Measurements from ENCODE around the gene EGFLAM. TPM values are rescaled to one million over a fixed set of nuclear protein-coding genes. Genes with fewer than 3 reads are reported as not detected.

The EGFLAM gene
- polyA plus RNA-seq, 1 donor from 2014 or later, result not detected

- Histone ChIP-seq H3K27me3 (ENCODE audit: insufficient read depth, low read depth, low read length) (no peaks in the 10 kb centered on the region), H3K9me3 (ENCODE audit: low read length) (no peaks in the 10 kb centered on the region), H2AFZ (ENCODE audit: low read depth, low read length) (no peak overlapping the region), H4K20me1 (ENCODE audit: insufficient read depth) (no peaks in the 10 kb centered on the region), H3K79me2 (replicated peaks; ENCODE audit: insufficient read depth, low read length) (no peaks in the 10 kb centered on the region), H3K4me3 (ENCODE audit: low read length) (no peak overlapping the region), H3F3A (ENCODE audit: insufficient read depth, low read length, poor library complexity, severe bottlenecking) (no peaks in the 10 kb centered on the region), H3K9ac (ENCODE audit: low read length) (no peak overlapping the region), H3K9me2 (ENCODE audit: insufficient read depth, low read length) (no peaks in the 10 kb centered on the region), H3K27ac (ENCODE audit: low read length) (no peak overlapping the region), H3K4me2 (ENCODE audit: low read length) (no peak overlapping the region), H3K36me3 (ENCODE audit: insufficient read depth, low read length) (no peaks in the 10 kb centered on the region)
- no peak for TF ChIP-seq MXI1 (conservative IDR thresholded peaks at IDR 0.05; ENCODE audit: poor library complexity, severe bottlenecking)
- TF ChIP-seq SMC3 (conservative IDR thresholded peaks at IDR 0.05; ENCODE audit: poor library complexity), result no peak
- no peak for TF ChIP-seq REST (IDR thresholded peaks at IDR 0.05; ENCODE audit: borderline replicate concordance)
- TF ChIP-seq EZH2 (IDR thresholded peaks at IDR 0.05; ENCODE audit: borderline replicate concordance, insufficient read depth, low read length, poor library complexity, severe bottlenecking), result no peak
- no peak for TF ChIP-seq TAF1 (IDR thresholded peaks at IDR 0.05; ENCODE audit: low read depth)
- no peak for TF ChIP-seq EP300 (conservative IDR thresholded peaks at IDR 0.05; ENCODE audit: poor library complexity, severe bottlenecking)
- no peak for TF ChIP-seq RAD21 (conservative IDR thresholded peaks at IDR 0.05)
- no peak for TF ChIP-seq CTCF (IDR thresholded peaks at IDR 0.05; ENCODE audit: poor library complexity, severe bottlenecking)
- no peak for TF ChIP-seq POLR2AphosphoS5 (IDR thresholded peaks at IDR 0.05)
These were observed 49.5 kb downstream of the EGFLAM start for GRCh38 chr5:38307845-38308244.

- H3K4me2 ChIP-seq (ENCODE audit: low read length), result no peak overlapping the region
- no peak overlapping the region for H2AFZ ChIP-seq (ENCODE audit: low read depth, low read length)
- H4K20me1 ChIP-seq (ENCODE audit: insufficient read depth), result no peaks in the 10 kb centered on the region
- no peak overlapping the region for H3K9ac ChIP-seq (ENCODE audit: low read length)
- no peaks in the 10 kb centered on the region for H3F3A ChIP-seq (ENCODE audit: insufficient read depth, low read length, poor library complexity, severe bottlenecking)
- no peaks in the 10 kb centered on the region for H3K27me3 ChIP-seq (ENCODE audit: insufficient read depth, low read depth, low read length)
- H3K9me2 ChIP-seq (ENCODE audit: insufficient read depth, low read length), result no peaks in the 10 kb centered on the region
- no peaks in the 10 kb centered on the region for H3K9me3 ChIP-seq (ENCODE audit: low read length)
- no peak overlapping the region for H3K4me3 ChIP-seq (ENCODE audit: low read length)
- TF ChIP-seq RAD21 (conservative IDR thresholded peaks at IDR 0.05) (no peak), EZH2 (IDR thresholded peaks at IDR 0.05; ENCODE audit: borderline replicate concordance, insufficient read depth, low read length, poor library complexity, severe bottlenecking) (no peak), TAF1 (IDR thresholded peaks at IDR 0.05; ENCODE audit: low read depth) (no peak)
- H3K27ac ChIP-seq (ENCODE audit: low read length), result no peak overlapping the region
- no peaks in the 10 kb centered on the region for H3K36me3 ChIP-seq (ENCODE audit: insufficient read depth, low read length)
- H3K79me2 ChIP-seq (replicated peaks; ENCODE audit: insufficient read depth, low read length), result no peaks in the 10 kb centered on the region
These were observed 58.3 kb downstream of the EGFLAM start for GRCh38 chr5:38316544-38317224.

Measured in neural cell (in vitro differentiated cells).